Liver (tissue), 9 donors: ENCODE results near the gene SLX4IP. TPM values are rescaled to one million over a fixed set of nuclear protein-coding genes. Genes with fewer than 3 reads are reported as not detected.

ENCODE experiments used
- DNase-seq: peaks from one replicate; pipeline ENCODE4 v3.0.0-alpha.2; 2017; ENCODE audit warnings: low spot score
- H3K27ac ChIP-seq, 2 donors: one replicate each; pipeline ENCODE4 v1.7.0; 2013; ENCODE audit warnings: inconsistent platforms in 2 of 2, low read length in 2 of 2, control low read depth in 1 of 2, low read depth in 1 of 2, mild to moderate bottlenecking in 1 of 2
- H3K27me3 ChIP-seq, 4 donors: one replicate each; pipeline versions ENCODE4 v1.6.1 to v1.7.0; 2013; ENCODE audit warnings: low read length in 3 of 4, inconsistent platforms in 1 of 4, mild to moderate bottlenecking in 1 of 4, moderate library complexity in 1 of 4; ENCODE audit not compliant: control insufficient read depth in 4 of 4, insufficient read depth in 4 of 4
- H3K36me3 ChIP-seq, 4 donors: one replicate each; pipeline versions ENCODE4 v1.6.1 to v1.7.0; 2013; ENCODE audit warnings: low read length in 3 of 4, mild to moderate bottlenecking in 3 of 4, low read depth in 1 of 4, moderate library complexity in 1 of 4; ENCODE audit not compliant: control insufficient read depth in 4 of 4, insufficient read depth in 3 of 4
- H3K4me1 ChIP-seq, 4 donors: one replicate each; pipeline versions ENCODE4 v1.6.1 to v1.7.0; 2013; ENCODE audit warnings: low read length in 3 of 4, mild to moderate bottlenecking in 3 of 4, moderate library complexity in 1 of 4; ENCODE audit not compliant: control insufficient read depth in 4 of 4, insufficient read depth in 4 of 4
- H3K4me3 ChIP-seq, 3 donors: one replicate each; pipeline versions ENCODE4 v1.6.1 to v1.7.0; 2013; ENCODE audit warnings: low read length in 3 of 3, control low read depth in 1 of 3, low read depth in 1 of 3, mild to moderate bottlenecking in 1 of 3
- H3K9ac ChIP-seq, 2 donors: one replicate each; pipeline ENCODE4 v1.7.0; 2013; ENCODE audit warnings: low read length in 2 of 2, mild to moderate bottlenecking in 2 of 2, moderate library complexity in 2 of 2, control low read depth in 1 of 2, low read depth in 1 of 2
- H3K9me3 ChIP-seq, 4 donors: one replicate each; pipeline versions ENCODE4 v1.6.1 to v1.7.0; 2013; ENCODE audit warnings: low read length in 3 of 4; ENCODE audit not compliant: control insufficient read depth in 4 of 4
- CTCF ChIP-seq: fragments of 150-350 bp; IDR thresholded peaks from 2 replicates; pipeline ENCODE4 v1.5.1; 2017; ENCODE audit warnings: improper control_type of control experiment, low read depth, low read length; ENCODE audit not compliant: missing input control
- EGR1 ChIP-seq, 2 donors: IDR thresholded peaks; 2 replicates each; pipeline ENCODE4 v1.6.1; 2016 to 2018; ENCODE audit warnings: antibody characterized with exemption in 2 of 2, low read depth in 2 of 2
- FOXA1 ChIP-seq: IDR thresholded peaks from 2 replicates; pipeline ENCODE4 v1.6.1; 2016; ENCODE audit warnings: antibody characterized with exemption
- FOXA2 ChIP-seq: IDR thresholded peaks from 2 replicates; pipeline ENCODE4 v1.6.1; 2016; ENCODE audit warnings: antibody characterized with exemption
- GABPA ChIP-seq, 2 donors: IDR thresholded peaks in 1 of 2; conservative IDR thresholded peaks in 1 of 2; 2 replicates each; pipeline ENCODE4 v1.6.1; 2016; ENCODE audit warnings: antibody characterized with exemption in 2 of 2, mild to moderate bottlenecking in 1 of 2, moderate library complexity in 1 of 2
- HNF4A ChIP-seq, 2 donors: conservative IDR thresholded peaks; 2 replicates each; pipeline ENCODE4 v1.6.1; 2016; ENCODE audit warnings: antibody characterized with exemption in 2 of 2, mild to moderate bottlenecking in 2 of 2
- HNF4G ChIP-seq: IDR thresholded peaks from 2 replicates; pipeline ENCODE4 v1.6.1; 2016; ENCODE audit warnings: antibody characterized with exemption
- JUND ChIP-seq, 2 donors: IDR thresholded peaks; 2 replicates each; pipeline ENCODE4 v1.6.1; 2016; ENCODE audit warnings: antibody characterized with exemption in 2 of 2
- MAX ChIP-seq: IDR thresholded peaks from 2 replicates; pipeline ENCODE4 v1.6.1; 2016; ENCODE audit warnings: antibody characterized with exemption
- NR2F2 ChIP-seq: IDR thresholded peaks from 2 replicates; pipeline ENCODE4 v1.6.1; 2016; ENCODE audit warnings: antibody characterized with exemption
- RAD21 ChIP-seq, 2 donors: IDR thresholded peaks; 2 replicates each; pipeline ENCODE4 v1.6.1; 2016; ENCODE audit warnings: antibody characterized with exemption in 2 of 2, mild to moderate bottlenecking in 2 of 2
- RXRA ChIP-seq, 2 donors: IDR thresholded peaks; 2 replicates each; pipeline ENCODE4 v1.6.1; 2017 to 2018; ENCODE audit warnings: antibody characterized with exemption in 2 of 2, mild to moderate bottlenecking in 1 of 2
- SP1 ChIP-seq: IDR thresholded peaks from 2 replicates; pipeline ENCODE4 v1.6.1; 2018; ENCODE audit warnings: antibody characterized with exemption, mild to moderate bottlenecking
- TAF1 ChIP-seq: conservative IDR thresholded peaks from 2 replicates; pipeline ENCODE4 v1.6.1; 2016; ENCODE audit warnings: antibody characterized with exemption, mild to moderate bottlenecking
- YY1 ChIP-seq: IDR thresholded peaks from 2 replicates; pipeline ENCODE4 v1.6.1; 2016; ENCODE audit warnings: antibody characterized with exemption, mild to moderate bottlenecking
- ZBTB33 ChIP-seq: IDR thresholded peaks from 2 replicates; pipeline ENCODE4 v1.6.1; 2016; ENCODE audit warnings: antibody characterized with exemption
- WGBS: extraction: QIAGEN DNeasy Blood & Tissue Kit; methylation state at CpG from one replicate; pipeline ENCODE4 v1.1.7; 2013; 5-methylcytosine and 5-hydroxymethylcytosine counted together
- polyA plus RNA-seq, 2 donors: library from polyadenylated mRNA; stranded (reverse) in 1 of 2; unstranded in 1 of 2; fragments of 200-250 nt in 1 of 2; fragments of >200 nt in 1 of 2; fragmentation: Nextera tagmentation in 1 of 2; extraction: Ambion mirVana in 1 of 2; gene quantifications; one replicate each; pipeline versions ENCODE4 v1.2.1 to v1.2.3, GENCODE V29; 2013 to 2015
- total RNA-seq, 2 donors: library from RNA; depleted of rRNA; stranded (reverse); fragments of >200 nt; gene quantifications; one replicate each; pipeline ENCODE4 v1.2.3, GENCODE V29; 2014
- TF ChIP-seq, protein P1 (sequence below): IDR thresholded peaks from 2 replicates; pipeline ENCODE4 v1.6.1; 2016; ENCODE audit warnings: antibody characterized with exemption
- TF ChIP-seq, protein P2 (sequence below): IDR thresholded peaks from 2 replicates; pipeline ENCODE4 v1.6.1; 2016; ENCODE audit warnings: antibody characterized with exemption, mild to moderate bottlenecking
- donor health status: healthy.
- donor health status: healthy.
- donor health status: healthy.
- donor health status: healthy.
- donor health status: healthy.

SLX4IP gene
- total and polyA plus RNA-seq, 4 donors, result 1.1 to 3.4 (median 2.7) TPM

DNA sequence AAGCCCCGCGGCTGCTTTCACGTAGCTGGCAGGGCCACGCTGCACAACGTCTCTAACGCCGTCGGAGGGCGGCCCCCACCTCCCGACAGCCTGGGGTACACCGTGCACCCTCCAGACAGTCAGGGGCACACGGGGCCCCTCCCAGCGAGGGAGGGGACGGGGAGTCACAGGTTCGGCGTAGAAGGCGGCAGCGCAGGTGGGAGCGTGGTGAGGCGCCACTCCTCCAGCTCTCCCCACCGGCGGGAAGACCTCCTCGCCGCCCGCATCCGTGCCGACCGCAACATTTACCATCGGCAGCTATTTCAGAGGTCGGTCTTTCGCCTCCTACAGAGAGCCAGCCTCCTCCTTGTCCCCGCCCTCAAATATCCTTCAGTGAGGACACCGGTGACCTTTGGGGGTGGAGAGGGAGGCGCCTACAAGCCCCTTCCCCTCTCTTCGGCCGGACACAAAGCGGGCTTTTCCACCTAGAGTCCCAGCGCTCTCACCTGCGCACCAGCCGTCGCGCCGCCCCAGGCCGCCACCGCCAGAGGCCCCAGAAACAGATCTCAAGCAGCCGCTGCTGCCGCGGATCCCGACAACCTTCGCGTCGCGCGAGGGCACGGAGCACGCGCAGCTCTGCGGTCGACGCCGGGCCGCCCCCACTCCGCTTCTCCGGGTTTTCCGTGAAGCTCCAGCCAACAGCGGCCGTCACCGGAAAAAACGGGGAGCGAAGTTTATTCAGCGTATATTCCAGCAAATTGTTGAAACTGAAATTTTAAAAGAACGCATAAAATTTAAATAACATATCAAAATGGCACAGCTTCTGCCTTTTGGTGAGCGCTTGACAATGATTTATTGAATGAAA is 1.3 kb upstream of the SLX4IP start, which contains the start of gene MKKS:
MKKS (minus strand) TSS at position 600 of the 844 bp plus-strand sequence. CDS start 20,708 bp downstream, outside the sequence.
- WGBS, result under 1% methylated on average over 73 of the region's 73 CpGs
- H3K36me3 ChIP-seq, result no peaks in the 10 kb centered on the region
- no peaks in the 10 kb centered on the region for H3K27me3 ChIP-seq
- H3K4me1 ChIP-seq, result peaks cover 4 to 37% (median 24%) of the 10 kb centered on the region in 4 donors
- H3K9ac ChIP-seq, result peak within 1 kb of the TSS; percentile 98 to 99
- TF ChIP-seq YY1 (no peak), HNF4A (conservative IDR thresholded peaks at IDR 0.05) (peak in 1 of 2 donors; percentile 25), RAD21 (IDR thresholded peaks at IDR 0.05) (no peak), CTCF (no peak), SP1 (no peak), RXRA (IDR thresholded peaks at IDR 0.05) (no peak), TAF1 (no peak), JUND (IDR thresholded peaks at IDR 0.05) (no peak), MAX (peak; percentile 44), EGR1 (IDR thresholded peaks at IDR 0.05; ENCODE audit: low read depth in 2 of 2) (no peak), FOXA1 (no peak), FOXA2 (no peak), HNF4G (no peak), NR2F2 (peak; percentile 14), ZBTB33 (peak; percentile 74), GABPA (IDR thresholded peaks at IDR 0.05 in 1 of 2, conservative IDR thresholded peaks at IDR 0.05 in 1 of 2) (peak in 1 of 2 donors; percentile 49)
- TF ChIP-seq, protein P1, sequence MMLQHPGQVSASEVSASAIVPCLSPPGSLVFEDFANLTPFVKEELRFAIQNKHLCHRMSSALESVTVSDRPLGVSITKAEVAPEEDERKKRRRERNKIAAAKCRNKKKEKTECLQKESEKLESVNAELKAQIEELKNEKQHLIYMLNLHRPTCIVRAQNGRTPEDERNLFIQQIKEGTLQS, result no peak
- TF ChIP-seq, protein P2, sequence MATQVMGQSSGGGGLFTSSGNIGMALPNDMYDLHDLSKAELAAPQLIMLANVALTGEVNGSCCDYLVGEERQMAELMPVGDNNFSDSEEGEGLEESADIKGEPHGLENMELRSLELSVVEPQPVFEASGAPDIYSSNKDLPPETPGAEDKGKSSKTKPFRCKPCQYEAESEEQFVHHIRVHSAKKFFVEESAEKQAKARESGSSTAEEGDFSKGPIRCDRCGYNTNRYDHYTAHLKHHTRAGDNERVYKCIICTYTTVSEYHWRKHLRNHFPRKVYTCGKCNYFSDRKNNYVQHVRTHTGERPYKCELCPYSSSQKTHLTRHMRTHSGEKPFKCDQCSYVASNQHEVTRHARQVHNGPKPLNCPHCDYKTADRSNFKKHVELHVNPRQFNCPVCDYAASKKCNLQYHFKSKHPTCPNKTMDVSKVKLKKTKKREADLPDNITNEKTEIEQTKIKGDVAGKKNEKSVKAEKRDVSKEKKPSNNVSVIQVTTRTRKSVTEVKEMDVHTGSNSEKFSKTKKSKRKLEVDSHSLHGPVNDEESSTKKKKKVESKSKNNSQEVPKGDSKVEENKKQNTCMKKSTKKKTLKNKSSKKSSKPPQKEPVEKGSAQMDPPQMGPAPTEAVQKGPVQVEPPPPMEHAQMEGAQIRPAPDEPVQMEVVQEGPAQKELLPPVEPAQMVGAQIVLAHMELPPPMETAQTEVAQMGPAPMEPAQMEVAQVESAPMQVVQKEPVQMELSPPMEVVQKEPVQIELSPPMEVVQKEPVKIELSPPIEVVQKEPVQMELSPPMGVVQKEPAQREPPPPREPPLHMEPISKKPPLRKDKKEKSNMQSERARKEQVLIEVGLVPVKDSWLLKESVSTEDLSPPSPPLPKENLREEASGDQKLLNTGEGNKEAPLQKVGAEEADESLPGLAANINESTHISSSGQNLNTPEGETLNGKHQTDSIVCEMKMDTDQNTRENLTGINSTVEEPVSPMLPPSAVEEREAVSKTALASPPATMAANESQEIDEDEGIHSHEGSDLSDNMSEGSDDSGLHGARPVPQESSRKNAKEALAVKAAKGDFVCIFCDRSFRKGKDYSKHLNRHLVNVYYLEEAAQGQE, result no peak
- H3K4me3 ChIP-seq, result peak within 1 kb of the TSS; percentile 91 to 96 (median 92)
- H3K9me3 ChIP-seq, result no peaks in the 10 kb centered on the region
- peak; percentile 89 for DNase-seq
- peak within 1 kb of the TSS; percentile 83 to 98 for H3K27ac ChIP-seq
